Measurements from ENCODE around the gene PDLIM1.

DNA sequence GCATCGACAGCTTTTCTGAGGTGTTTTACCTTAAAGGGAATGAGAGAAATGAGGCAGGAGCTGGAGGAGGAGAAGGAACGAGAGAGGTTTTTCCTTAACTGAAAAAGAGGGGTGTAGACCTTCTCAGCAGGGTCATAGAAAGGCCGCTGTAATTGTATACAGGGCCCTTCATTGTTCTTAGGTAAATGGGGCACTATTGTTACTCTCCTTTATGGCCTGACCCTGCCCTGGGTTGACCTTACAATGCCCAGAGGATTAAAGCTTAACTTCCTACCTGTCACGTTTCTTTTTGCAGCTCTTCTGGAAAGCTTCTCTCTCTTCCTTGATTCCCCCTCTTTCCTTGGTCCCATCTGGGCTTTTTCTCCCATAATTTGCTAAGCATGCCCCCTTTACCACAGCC is 13.7 kb upstream of the PDLIM1 start:
- TF ChIP-seq EZH2 (IDR thresholded peaks at IDR 0.05; ENCODE audit: low read length): no peak
- TF ChIP-seq, protein P1, sequence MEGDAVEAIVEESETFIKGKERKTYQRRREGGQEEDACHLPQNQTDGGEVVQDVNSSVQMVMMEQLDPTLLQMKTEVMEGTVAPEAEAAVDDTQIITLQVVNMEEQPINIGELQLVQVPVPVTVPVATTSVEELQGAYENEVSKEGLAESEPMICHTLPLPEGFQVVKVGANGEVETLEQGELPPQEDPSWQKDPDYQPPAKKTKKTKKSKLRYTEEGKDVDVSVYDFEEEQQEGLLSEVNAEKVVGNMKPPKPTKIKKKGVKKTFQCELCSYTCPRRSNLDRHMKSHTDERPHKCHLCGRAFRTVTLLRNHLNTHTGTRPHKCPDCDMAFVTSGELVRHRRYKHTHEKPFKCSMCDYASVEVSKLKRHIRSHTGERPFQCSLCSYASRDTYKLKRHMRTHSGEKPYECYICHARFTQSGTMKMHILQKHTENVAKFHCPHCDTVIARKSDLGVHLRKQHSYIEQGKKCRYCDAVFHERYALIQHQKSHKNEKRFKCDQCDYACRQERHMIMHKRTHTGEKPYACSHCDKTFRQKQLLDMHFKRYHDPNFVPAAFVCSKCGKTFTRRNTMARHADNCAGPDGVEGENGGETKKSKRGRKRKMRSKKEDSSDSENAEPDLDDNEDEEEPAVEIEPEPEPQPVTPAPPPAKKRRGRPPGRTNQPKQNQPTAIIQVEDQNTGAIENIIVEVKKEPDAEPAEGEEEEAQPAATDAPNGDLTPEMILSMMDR (optimal IDR thresholded peaks at IDR 0.05 in 1 of 3, IDR thresholded peaks at IDR 0.05 in 1 of 3, conservative IDR thresholded peaks at IDR 0.05 in 1 of 3; ENCODE audit: extremely low read depth in 1 of 3, insufficient read depth in 2 of 3, low read length in 3 of 3): no peak

Data from keratinocyte (primary cell).